Colonic mucosa (tissue), 4 donors: ENCODE data around the gene SLC39A12. TPM values are rescaled to one million over a fixed set of nuclear protein-coding genes. Genes with fewer than 3 reads are reported as not detected.

Experiments used
- DNase-seq: peaks from one replicate; pipeline ENCODE4 v3.0.0-alpha.2; 2020
- H3K27ac ChIP-seq: fragments of 200-600 bp; one replicate; pipeline ENCODE4 v1.8.0; 2021
- H3K27me3 ChIP-seq: fragments of 200-600 bp; one replicate; pipeline ENCODE4 v1.8.0; 2021
- H3K36me3 ChIP-seq: fragments of 200-600 bp; one replicate; pipeline ENCODE4 v1.8.0; 2021
- H3K4me1 ChIP-seq: fragments of 200-600 bp; one replicate; pipeline ENCODE4 v1.8.0; 2021; ENCODE audit warnings: mild to moderate bottlenecking
- H3K4me3 ChIP-seq: fragments of 200-600 bp; one replicate; pipeline ENCODE4 v1.8.0; 2021
- H3K9ac ChIP-seq, 2 donors: one replicate each; pipeline ENCODE4 v1.7.0; 2013; ENCODE audit warnings: control low read depth in 2 of 2, low read depth in 2 of 2, low read length in 2 of 2
- H3K9me3 ChIP-seq: fragments of 200-600 bp; one replicate; pipeline ENCODE4 v1.8.0; 2021
- CTCF ChIP-seq: fragments of 200-600 bp; IDR thresholded peaks from one replicate; pipeline ENCODE4 v1.8.0; 2022; ENCODE audit warnings: antibody characterized with exemption, mild to moderate bottlenecking
- intact Hi-C: fragments of 100-400 bp; cut with DNase I; formaldehyde crosslinking; loops from one replicate; pipeline ENCODE4 v1.14.1; 2022
- total RNA-seq, 2 donors: library from RNA; stranded (reverse); fragmentation: NEBNext Ultra II Directional in 1 of 2; extraction: Animal tissue kit (Norgen Biotek cat#: 25700) in 1 of 2; gene quantifications; one replicate each; pipeline ENCODE4 v1.2.1, GENCODE V29; 2021
- donor health status: healthy.
- donor health status: DM: no; HTN: no; CAD: no.
- donor health status: DM: no; HTN: no; CAD: no.

The SLC39A12 gene
- total RNA-seq, 2 donors from 2014 or later, result 0.13 to 0.15 TPM

- Histone ChIP-seq H3K4me3 (no peak overlapping the region), H3K36me3 (no peaks in the 10 kb centered on the region), H3K27ac (no peak overlapping the region), H3K9ac (no peak overlapping the region), H3K4me1 (no peaks in the 10 kb centered on the region), H3K27me3 (no peaks in the 10 kb centered on the region), H3K9me3 (no peaks in the 10 kb centered on the region)
- intact Hi-C loops, result no loop called here
- TF ChIP-seq CTCF, result no peak
- DNase-seq, result no peak
Observed at GRCh38 chr10:17954861-17955260, 3.1 kb downstream of the SLC39A12 start.

GRCh38 chr10:17958049-17958448 is 6.3 kb downstream of the SLC39A12 start:
- Histone ChIP-seq H3K27me3 (no peaks in the 10 kb centered on the region), H3K36me3 (no peaks in the 10 kb centered on the region), H3K4me1 (no peaks in the 10 kb centered on the region), H3K9me3 (no peaks in the 10 kb centered on the region), H3K9ac (no peak overlapping the region), H3K27ac (no peak overlapping the region), H3K4me3 (no peak overlapping the region)
- intact Hi-C loops, result no loop called here
- no peak for TF ChIP-seq CTCF
- DNase-seq, result no peak

GRCh38 chr10:17959870-17960269 is 8.2 kb downstream of the SLC39A12 start:
- H3K27ac ChIP-seq, result no peak overlapping the region
- no peaks in the 10 kb centered on the region for H3K4me1 ChIP-seq
- H3K4me3 ChIP-seq, result no peak overlapping the region
- no peaks in the 10 kb centered on the region for H3K27me3 ChIP-seq
- H3K36me3 ChIP-seq, result no peaks in the 10 kb centered on the region
- no peak for DNase-seq
- no peak for TF ChIP-seq CTCF
- intact Hi-C loops, result no loop called here
- H3K9me3 ChIP-seq, result no peaks in the 10 kb centered on the region
- no peak overlapping the region for H3K9ac ChIP-seq

GRCh38 chr10:17961551-17962422 is 10.1 kb downstream of the SLC39A12 start:
- H3K27ac ChIP-seq, result no peak overlapping the region
- H3K4me1 ChIP-seq, result no peaks in the 10 kb centered on the region
- no peak overlapping the region for H3K9ac ChIP-seq
- no peaks in the 10 kb centered on the region for H3K27me3 ChIP-seq
- intact Hi-C loops, result no loop called here
- H3K4me3 ChIP-seq, result no peak overlapping the region
- no peak for DNase-seq
- no peak for TF ChIP-seq CTCF
- H3K9me3 ChIP-seq, result no peaks in the 10 kb centered on the region
- no peaks in the 10 kb centered on the region for H3K36me3 ChIP-seq

GRCh38 chr10:17963431-17963830 is 11.7 kb downstream of the SLC39A12 start:
- no peak for DNase-seq
- Histone ChIP-seq H3K4me3 (no peak overlapping the region), H3K27ac (no peak overlapping the region), H3K4me1 (no peaks in the 10 kb centered on the region), H3K9me3 (no peaks in the 10 kb centered on the region), H3K27me3 (no peaks in the 10 kb centered on the region), H3K9ac (no peak overlapping the region), H3K36me3 (no peaks in the 10 kb centered on the region)
- intact Hi-C loops, result no loop called here
- no peak for TF ChIP-seq CTCF
